AG10803 (cell line): ENCODE results near the gene PROX2.
A peak's percentile ranks its signal among the peaks of the same experiment; 100 is the strongest.

Experiments used
- DNase-seq: peaks from one replicate; pipeline ENCODE4 v3.0.0; 2010; ENCODE audit warnings: low read depth
- H3K4me3 ChIP-seq: 2 replicates; pipeline ENCODE4 v1.5.1; 2011; ENCODE audit warnings: mild to moderate bottlenecking, low read length, control low read depth
- CTCF ChIP-seq: conservative IDR thresholded peaks from 2 replicates; pipeline ENCODE4 v1.5.1; 2011; ENCODE audit warnings: mild to moderate bottlenecking, low read length, control low read depth, inconsistent platforms

PROX2 gene

GRCh38 chr14:74919421-74920165, 43.6 kb upstream of the PROX2 start:
- peak; percentile 35 for DNase-seq
- no peak for TF ChIP-seq CTCF
- no peak overlapping the region for H3K4me3 ChIP-seq

GRCh38 chr14:74918380-74918779, 42.4 kb upstream of the PROX2 start:
- TF ChIP-seq CTCF: no peak
- no peak for DNase-seq
- no peak overlapping the region for H3K4me3 ChIP-seq

GRCh38 chr14:74917646-74918081, 41.7 kb upstream of the PROX2 start:
- H3K4me3 ChIP-seq: no peak overlapping the region
- DNase-seq: peak; percentile 56
- TF ChIP-seq CTCF: no peak

- TF ChIP-seq CTCF: no peak
- no peak for DNase-seq
Measured at GRCh38 chr14:74917178-74917543, 41.2 kb upstream of the PROX2 start.

GRCh38 chr14:74915826-74916225, 39.9 kb upstream of the PROX2 start:
- H3K4me3 ChIP-seq: no peak overlapping the region
- no peak for TF ChIP-seq CTCF
- DNase-seq: no peak

More at GRCh38 chr14:74917178-74917543, 41.2 kb upstream of the PROX2 start:
- no peak overlapping the region for H3K4me3 ChIP-seq

- no peak for DNase-seq
- TF ChIP-seq CTCF: no peak
- H3K4me3 ChIP-seq: no peak overlapping the region
Measured at GRCh38 chr14:74915426-74915825, 39.5 kb upstream of the PROX2 start.

- DNase-seq: peak; percentile 74
- H3K4me3 ChIP-seq: no peak overlapping the region
- TF ChIP-seq CTCF: peak; percentile 93
Measured at GRCh38 chr14:74913986-74914573, 38.1 kb upstream of the PROX2 start.
